Epidermal melanocyte (primary cell): ENCODE data around the gene CT83.

ENCODE experiments used
- DNase-seq: peaks from one replicate; pipeline ENCODE4 v3.0.0; 2011; ENCODE audit warnings: low spot score; ENCODE audit not compliant: insufficient read length

CT83 gene

GRCh38 chrX:116462822-116463221, at the start of gene CT83:
CT83 (minus strand) TSS chrX:116462976; CDS start chrX:116462856, 120 bp downstream.
- no peak for DNase-seq

GRCh38 chrX:116499780-116500179, 37.0 kb upstream of the CT83 start:
- no peak for DNase-seq

- DNase-seq: no peak
Measured at GRCh38 chrX:116493271-116493670, 30.5 kb upstream of the CT83 start.

- DNase-seq: no peak
Measured at GRCh38 chrX:116490104-116490503, 27.3 kb upstream of the CT83 start.

- DNase-seq: no peak
Measured at GRCh38 chrX:116480059-116480458, 17.3 kb upstream of the CT83 start.

- no peak for DNase-seq
Measured at GRCh38 chrX:116449156-116449555, 13.6 kb downstream of the CT83 start.

GRCh38 chrX:116436358-116436816, 26.4 kb downstream of the CT83 start, which contains the start of gene SLC6A14:
SLC6A14 (plus strand) TSS chrX:116436606; CDS start chrX:116436710, 104 bp downstream.
- no peak for DNase-seq

- DNase-seq: no peak
Measured at GRCh38 chrX:116435597-116435996, 27.2 kb downstream of the CT83 start.

GRCh38 chrX:116427978-116428377, 34.8 kb downstream of the CT83 start:
- no peak for DNase-seq

GRCh38 chrX:116417968-116418367, 44.8 kb downstream of the CT83 start:
- no peak for DNase-seq

GRCh38 chrX:116417214-116417613, 45.6 kb downstream of the CT83 start:
- DNase-seq: no peak

GRCh38 chrX:116413273-116413672, 49.5 kb downstream of the CT83 start:
- DNase-seq: no peak
